ENCODE results near the gene COMMD1.

DNA sequence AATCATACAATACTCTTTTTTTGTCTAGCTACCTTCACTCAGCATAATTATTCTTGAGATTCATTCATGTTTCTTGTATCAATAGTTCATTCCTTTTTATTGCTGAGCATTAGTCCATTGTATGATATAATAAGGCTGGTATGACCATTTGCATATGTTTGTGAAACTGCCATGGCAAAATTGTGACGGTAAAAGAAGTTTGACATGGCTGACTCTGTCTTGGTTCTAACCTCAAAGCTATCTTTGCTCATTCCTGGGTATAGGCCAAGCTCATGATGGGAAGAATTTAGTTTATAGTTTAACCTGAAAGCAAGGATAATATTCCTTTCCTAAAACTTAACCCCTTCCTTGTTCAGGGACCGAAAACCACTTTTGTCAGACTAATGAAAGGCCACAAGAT, 46.4 kb downstream of the COMMD1 start:
- no peak for TF ChIP-seq RARB (CRISPR knock-in tag; IDR thresholded peaks at IDR 0.05)
- no peak for TF ChIP-seq SNAI2 (CRISPR knock-in tag; IDR thresholded peaks at IDR 0.05)
- TF ChIP-seq GLIS3 (CRISPR knock-in tag; IDR thresholded peaks at IDR 0.05), result no peak
- no peak for TF ChIP-seq CSDC2 (CRISPR knock-in tag; IDR thresholded peaks at IDR 0.05)
- TF ChIP-seq ARNTL (CRISPR knock-in tag; IDR thresholded peaks at IDR 0.05; ENCODE audit: borderline replicate concordance, low read depth), result no peak
- TF ChIP-seq ISL1 (CRISPR knock-in tag; IDR thresholded peaks at IDR 0.05), result no peak
- TF ChIP-seq, protein P1, sequence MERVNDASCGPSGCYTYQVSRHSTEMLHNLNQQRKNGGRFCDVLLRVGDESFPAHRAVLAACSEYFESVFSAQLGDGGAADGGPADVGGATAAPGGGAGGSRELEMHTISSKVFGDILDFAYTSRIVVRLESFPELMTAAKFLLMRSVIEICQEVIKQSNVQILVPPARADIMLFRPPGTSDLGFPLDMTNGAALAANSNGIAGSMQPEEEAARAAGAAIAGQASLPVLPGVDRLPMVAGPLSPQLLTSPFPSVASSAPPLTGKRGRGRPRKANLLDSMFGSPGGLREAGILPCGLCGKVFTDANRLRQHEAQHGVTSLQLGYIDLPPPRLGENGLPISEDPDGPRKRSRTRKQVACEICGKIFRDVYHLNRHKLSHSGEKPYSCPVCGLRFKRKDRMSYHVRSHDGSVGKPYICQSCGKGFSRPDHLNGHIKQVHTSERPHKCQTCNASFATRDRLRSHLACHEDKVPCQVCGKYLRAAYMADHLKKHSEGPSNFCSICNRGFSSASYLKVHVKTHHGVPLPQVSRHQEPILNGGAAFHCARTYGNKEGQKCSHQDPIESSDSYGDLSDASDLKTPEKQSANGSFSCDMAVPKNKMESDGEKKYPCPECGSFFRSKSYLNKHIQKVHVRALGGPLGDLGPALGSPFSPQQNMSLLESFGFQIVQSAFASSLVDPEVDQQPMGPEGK (CRISPR knock-in tag; IDR thresholded peaks at IDR 0.05; ENCODE audit: borderline replicate concordance), result no peak
- no peak for TF ChIP-seq ZNF70 (CRISPR knock-in tag; IDR thresholded peaks at IDR 0.05)
- TF ChIP-seq, protein P2, sequence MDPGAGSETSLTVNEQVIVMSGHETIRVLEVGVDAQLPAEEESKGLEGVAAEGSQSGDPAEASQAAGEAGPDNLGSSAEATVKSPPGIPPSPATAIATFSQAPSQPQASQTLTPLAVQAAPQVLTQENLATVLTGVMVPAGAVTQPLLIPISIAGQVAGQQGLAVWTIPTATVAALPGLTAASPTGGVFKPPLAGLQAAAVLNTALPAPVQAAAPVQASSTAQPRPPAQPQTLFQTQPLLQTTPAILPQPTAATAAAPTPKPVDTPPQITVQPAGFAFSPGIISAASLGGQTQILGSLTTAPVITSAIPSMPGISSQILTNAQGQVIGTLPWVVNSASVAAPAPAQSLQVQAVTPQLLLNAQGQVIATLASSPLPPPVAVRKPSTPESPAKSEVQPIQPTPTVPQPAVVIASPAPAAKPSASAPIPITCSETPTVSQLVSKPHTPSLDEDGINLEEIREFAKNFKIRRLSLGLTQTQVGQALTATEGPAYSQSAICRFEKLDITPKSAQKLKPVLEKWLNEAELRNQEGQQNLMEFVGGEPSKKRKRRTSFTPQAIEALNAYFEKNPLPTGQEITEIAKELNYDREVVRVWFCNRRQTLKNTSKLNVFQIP (CRISPR knock-in tag; IDR thresholded peaks at IDR 0.05; ENCODE audit: borderline replicate concordance, low read depth), result no peak
- no peak for TF ChIP-seq ZNF565 (CRISPR knock-in tag; conservative IDR thresholded peaks at IDR 0.05; ENCODE audit: low read depth)

Measured in SK-N-SH treated with all-trans-retinoic acid at 6 μM for 48 hours (cell line).